ENCODE measurements around the gene OTX2.

DNA sequence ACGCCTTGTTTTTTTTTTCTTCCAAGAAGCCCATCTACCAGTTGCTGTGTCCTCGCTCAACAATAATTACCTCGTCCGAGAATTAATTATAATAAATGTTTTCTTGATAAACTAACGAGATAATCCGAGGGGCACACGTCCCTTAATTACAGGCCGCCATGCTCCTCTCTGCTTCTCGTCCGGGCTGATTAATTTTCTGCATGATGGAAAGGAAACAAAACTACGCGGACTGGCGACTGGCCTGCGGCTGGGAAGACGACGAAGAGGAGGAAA lies 2.2 kb downstream of the OTX2 start:
- TF ChIP-seq, protein P1, sequence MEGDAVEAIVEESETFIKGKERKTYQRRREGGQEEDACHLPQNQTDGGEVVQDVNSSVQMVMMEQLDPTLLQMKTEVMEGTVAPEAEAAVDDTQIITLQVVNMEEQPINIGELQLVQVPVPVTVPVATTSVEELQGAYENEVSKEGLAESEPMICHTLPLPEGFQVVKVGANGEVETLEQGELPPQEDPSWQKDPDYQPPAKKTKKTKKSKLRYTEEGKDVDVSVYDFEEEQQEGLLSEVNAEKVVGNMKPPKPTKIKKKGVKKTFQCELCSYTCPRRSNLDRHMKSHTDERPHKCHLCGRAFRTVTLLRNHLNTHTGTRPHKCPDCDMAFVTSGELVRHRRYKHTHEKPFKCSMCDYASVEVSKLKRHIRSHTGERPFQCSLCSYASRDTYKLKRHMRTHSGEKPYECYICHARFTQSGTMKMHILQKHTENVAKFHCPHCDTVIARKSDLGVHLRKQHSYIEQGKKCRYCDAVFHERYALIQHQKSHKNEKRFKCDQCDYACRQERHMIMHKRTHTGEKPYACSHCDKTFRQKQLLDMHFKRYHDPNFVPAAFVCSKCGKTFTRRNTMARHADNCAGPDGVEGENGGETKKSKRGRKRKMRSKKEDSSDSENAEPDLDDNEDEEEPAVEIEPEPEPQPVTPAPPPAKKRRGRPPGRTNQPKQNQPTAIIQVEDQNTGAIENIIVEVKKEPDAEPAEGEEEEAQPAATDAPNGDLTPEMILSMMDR (IDR thresholded peaks at IDR 0.05): no peak
- TF ChIP-seq POLR2A (IDR thresholded peaks at IDR 0.05): no peak
